KMS-11 (cell line): ENCODE data around the gene GTSF1L.
A peak's percentile ranks its signal among the peaks of the same experiment; 100 is the strongest.

Experiments
- H2AFZ ChIP-seq: fragments of 200-600 bp; sonication (generic); 2 replicates; pipeline ENCODE4 v1.6.1; 2016; ENCODE audit warnings: antibody characterized with exemption, mixed run types, low read depth
- H3K27ac ChIP-seq: fragments of 200-600 bp; sonication (generic); 2 replicates; pipeline ENCODE4 v1.6.1; 2016; ENCODE audit warnings: mild to moderate bottlenecking, mixed run types
- H3K27me3 ChIP-seq: fragments of 200-600 bp; sonication (generic); 2 replicates; pipeline ENCODE4 v1.6.1; 2017; ENCODE audit warnings: mild to moderate bottlenecking, low read depth, mixed run types, moderate library complexity; ENCODE audit not compliant: insufficient read depth
- H3K36me3 ChIP-seq: fragments of 200-600 bp; sonication (generic); 2 replicates; pipeline ENCODE4 v1.6.1; 2017; ENCODE audit warnings: mild to moderate bottlenecking, mixed run types; ENCODE audit not compliant: insufficient read depth
- H3K4me1 ChIP-seq: fragments of 200-600 bp; sonication (generic); 2 replicates; pipeline ENCODE4 v1.6.1; 2016; ENCODE audit warnings: mild to moderate bottlenecking, low read depth, mixed run types; ENCODE audit not compliant: poor library complexity, severe bottlenecking
- H3K4me2 ChIP-seq: fragments of 200-600 bp; sonication (generic); 2 replicates; pipeline ENCODE4 v1.7.0; 2016; ENCODE audit warnings: mild to moderate bottlenecking, mixed run types
- H3K4me3 ChIP-seq: fragments of 200-600 bp; sonication (generic); IDR thresholded peaks from 2 replicates; pipeline ENCODE4 v1.6.1; 2017; ENCODE audit warnings: low read depth, low read length, mixed read lengths; ENCODE audit not compliant: insufficient read depth
- H3K79me2 ChIP-seq: fragments of 200-600 bp; sonication (generic); 2 replicates; pipeline ENCODE4 v1.6.1; 2016; ENCODE audit warnings: low read depth, mixed run types; ENCODE audit not compliant: insufficient read depth
- H3K9ac ChIP-seq: fragments of 200-600 bp; sonication (generic); 2 replicates; pipeline ENCODE4 v1.6.1; 2016; ENCODE audit warnings: mild to moderate bottlenecking, mixed run types
- H4K20me1 ChIP-seq: fragments of 200-600 bp; sonication (generic); 2 replicates; pipeline ENCODE4 v1.6.1; 2016; ENCODE audit warnings: mild to moderate bottlenecking, mixed run types; ENCODE audit not compliant: insufficient read depth
- CTCF ChIP-seq: fragments of 200-600 bp; sonication (generic); conservative IDR thresholded peaks from 2 replicates; pipeline ENCODE4 v1.6.1; 2017; ENCODE audit warnings: low read depth, mild to moderate bottlenecking, antibody characterized with exemption, low read length, moderate library complexity, mixed read lengths

Gene GTSF1L

GRCh38 chr20:43755390-43755789 is 28.6 kb upstream of the GTSF1L start:
- H3K4me3 ChIP-seq = no peak overlapping the region
- no peak for TF ChIP-seq CTCF
- H3K4me1 ChIP-seq = peaks cover 61% of the 10 kb centered on the region
- H3K27ac ChIP-seq = no peak overlapping the region
- no peaks in the 10 kb centered on the region for H3K79me2 ChIP-seq
- H3K36me3 ChIP-seq = no peaks in the 10 kb centered on the region
- no peaks in the 10 kb centered on the region for H3K27me3 ChIP-seq
- H2AFZ ChIP-seq = no peak overlapping the region
- no peaks in the 10 kb centered on the region for H4K20me1 ChIP-seq
- H3K9ac ChIP-seq = no peak overlapping the region
- H3K4me2 ChIP-seq = no peak overlapping the region

GRCh38 chr20:43752561-43753301 is 25.9 kb upstream of the GTSF1L start:
- no peak; the same call in 1 of the 2 replicates for TF ChIP-seq CTCF
- peaks cover 76% of the 10 kb centered on the region for H3K4me1 ChIP-seq
- peak overlapping the region; percentile 73 for H3K9ac ChIP-seq
- no peak overlapping the region; the same call in 1 of the 2 replicates for H2AFZ ChIP-seq
- H3K79me2 ChIP-seq = no peaks in the 10 kb centered on the region
- peak overlapping the region; percentile 97 for H3K27ac ChIP-seq
- no peak overlapping the region for H3K4me3 ChIP-seq
- H4K20me1 ChIP-seq = no peaks in the 10 kb centered on the region
- H3K36me3 ChIP-seq = no peaks in the 10 kb centered on the region
- H3K27me3 ChIP-seq = no peaks in the 10 kb centered on the region
- H3K4me2 ChIP-seq = peak overlapping the region; percentile 75

GRCh38 chr20:43752051-43752360 is 25.2 kb upstream of the GTSF1L start:
- no peaks in the 10 kb centered on the region for H3K36me3 ChIP-seq

GRCh38 chr20:43751167-43752050 is 24.6 kb upstream of the GTSF1L start:
- Histone ChIP-seq H3K9ac (peak overlapping the region; percentile 73), H3K4me2 (peak overlapping the region; percentile 75), H3K27ac (peak overlapping the region; percentile 97), H3K79me2 (no peaks in the 10 kb centered on the region), H3K4me1 (peaks cover 63% of the 10 kb centered on the region), H2AFZ (peak overlapping the region; percentile 14; the same call in 1 of the 2 replicates), H3K27me3 (no peaks in the 10 kb centered on the region), H4K20me1 (no peaks in the 10 kb centered on the region), H3K36me3 (no peaks in the 10 kb centered on the region), H3K4me3 (no peak overlapping the region)
- no peak for TF ChIP-seq CTCF

More at GRCh38 chr20:43752051-43752360, 25.2 kb upstream of the GTSF1L start:
- Histone ChIP-seq H3K4me1 (peaks cover 69% of the 10 kb centered on the region), H3K4me2 (peak overlapping the region; percentile 75), H3K79me2 (no peaks in the 10 kb centered on the region), H2AFZ (peak overlapping the region; percentile 14; the same call in 1 of the 2 replicates), H3K27ac (peak overlapping the region; percentile 97), H3K27me3 (no peaks in the 10 kb centered on the region), H4K20me1 (no peaks in the 10 kb centered on the region), H3K4me3 (no peak overlapping the region), H3K9ac (peak overlapping the region; percentile 73)
- no peak for TF ChIP-seq CTCF
